SK-N-MC (cell line): ENCODE results near the gene KIAA0753.

Experiments
- EZH2 ChIP-seq: fragments of 200-600 bp; sonication (generic); IDR thresholded peaks from one replicate; pipeline ENCODE4 v1.6.1; 2017; ENCODE audit warnings: antibody characterized with exemption
- POLR2AphosphoS5 ChIP-seq: IDR thresholded peaks from 2 replicates; pipeline ENCODE4 v1.6.1; 2012; ENCODE audit warnings: mild to moderate bottlenecking, low read depth, low read length, borderline replicate concordance

- no peak for TF ChIP-seq EZH2
- TF ChIP-seq POLR2AphosphoS5 = no peak
These were observed 64.9 kb downstream of the KIAA0753 start for GRCh38 chr17:6575596-6575988.
